Stimulated activated CD4-positive, alpha-beta T cell treated with anti-CD3 and anti-CD28 coated beads, Interleukin-12 subunit alpha, Interleukin-12 subunit beta, amount 100 ng/mL, for 24 hours (primary cell): ENCODE measurements around the gene BAK1.
"Not testable (repeated sequence)": the region's sequence is repeated elsewhere in the genome, so short reads cannot be mapped to it uniquely, and the experiment has no call there.

ENCODE experiments used
- DNase-seq, 2 experiments: peaks; one replicate each; pipeline ENCODE4 v3.0.0-alpha.2; 2020; ENCODE audit warnings: low read depth in 2 of 2

The BAK1 gene

GRCh38 chr6:33586108-33586640 lies 6.1 kb upstream of the BAK1 start:
- no peak for DNase-seq

DNA sequence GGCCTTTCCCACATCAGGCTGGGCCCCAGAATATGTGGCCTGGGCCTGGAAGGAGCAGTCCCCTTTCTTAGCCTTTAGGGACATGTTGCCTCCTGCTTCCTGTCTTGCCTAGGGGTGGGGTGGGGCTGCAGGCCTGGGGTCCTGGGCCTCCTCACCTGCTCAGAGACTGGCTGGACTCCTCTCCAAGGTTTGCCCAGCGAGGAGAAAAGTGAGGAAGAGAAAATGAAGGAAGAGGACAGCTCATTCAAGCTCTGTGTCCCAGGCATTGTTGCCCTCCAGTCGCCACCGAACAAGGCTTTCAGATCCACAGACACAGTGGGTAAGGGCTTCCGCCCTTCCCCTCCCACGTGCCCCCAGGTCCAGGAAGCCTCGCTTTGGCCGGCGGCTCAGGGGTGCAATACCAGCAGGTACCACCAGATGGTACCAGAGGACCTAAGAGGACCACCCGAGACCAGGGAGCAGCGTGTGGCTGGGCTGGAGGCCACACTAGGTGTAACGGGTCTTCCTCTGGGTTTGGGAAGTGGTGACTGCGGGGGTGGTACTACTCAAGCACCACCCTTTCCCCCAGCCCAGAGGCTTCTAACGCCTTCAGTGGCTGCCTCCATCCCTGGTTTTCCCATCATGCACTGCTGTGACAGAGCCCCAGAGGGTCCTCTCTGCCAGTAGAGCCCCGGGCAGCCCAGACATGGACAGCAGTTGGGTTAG lies 5.5 kb upstream of the BAK1 start:
- peak; percentile 75 to 92 for DNase-seq

GRCh38 chr6:33584700-33585402 lies 4.8 kb upstream of the BAK1 start:
- DNase-seq = no peak

GRCh38 chr6:33583591-33584155 lies 3.6 kb upstream of the BAK1 start:
- no peak for DNase-seq

GRCh38 chr6:33581186-33581585 lies 1.1 kb upstream of the BAK1 start:
- DNase-seq = no peak

- DNase-seq = no peak
Measured at GRCh38 chr6:33578588-33579011, 1.5 kb downstream of the BAK1 start.

- DNase-seq = no peak
Measured at GRCh38 chr6:33578164-33578563, 1.9 kb downstream of the BAK1 start.

DNA sequence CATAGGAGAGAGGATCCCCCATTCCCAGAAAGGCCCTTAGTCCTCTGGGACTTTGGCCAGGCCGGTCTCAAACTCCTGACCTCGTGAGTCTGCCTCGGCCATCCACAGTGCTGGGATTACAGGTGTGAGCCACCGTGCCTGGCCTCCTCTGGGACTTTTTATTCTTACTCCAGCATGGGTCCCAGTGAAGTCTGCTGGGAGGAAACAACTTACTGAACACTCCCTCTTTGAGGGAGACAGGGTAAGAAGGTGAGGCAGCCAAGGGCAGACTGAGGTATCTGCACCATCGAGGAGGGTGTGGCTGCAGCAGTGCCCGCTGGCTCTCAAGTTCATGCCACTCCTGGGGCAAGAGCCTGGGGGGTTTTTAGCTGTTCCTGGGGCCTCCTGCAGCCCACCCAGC lies 2.4 kb downstream of the BAK1 start:
- DNase-seq = no peak

- DNase-seq = peak in 1 of 2 experiments; percentile 40
Measured at GRCh38 chr6:33577106-33577535, 3.0 kb downstream of the BAK1 start.

- no peak for DNase-seq
Measured at GRCh38 chr6:33576668-33577067, 3.4 kb downstream of the BAK1 start.

GRCh38 chr6:33575211-33575610 lies 4.9 kb downstream of the BAK1 start:
- no peak for DNase-seq

DNA sequence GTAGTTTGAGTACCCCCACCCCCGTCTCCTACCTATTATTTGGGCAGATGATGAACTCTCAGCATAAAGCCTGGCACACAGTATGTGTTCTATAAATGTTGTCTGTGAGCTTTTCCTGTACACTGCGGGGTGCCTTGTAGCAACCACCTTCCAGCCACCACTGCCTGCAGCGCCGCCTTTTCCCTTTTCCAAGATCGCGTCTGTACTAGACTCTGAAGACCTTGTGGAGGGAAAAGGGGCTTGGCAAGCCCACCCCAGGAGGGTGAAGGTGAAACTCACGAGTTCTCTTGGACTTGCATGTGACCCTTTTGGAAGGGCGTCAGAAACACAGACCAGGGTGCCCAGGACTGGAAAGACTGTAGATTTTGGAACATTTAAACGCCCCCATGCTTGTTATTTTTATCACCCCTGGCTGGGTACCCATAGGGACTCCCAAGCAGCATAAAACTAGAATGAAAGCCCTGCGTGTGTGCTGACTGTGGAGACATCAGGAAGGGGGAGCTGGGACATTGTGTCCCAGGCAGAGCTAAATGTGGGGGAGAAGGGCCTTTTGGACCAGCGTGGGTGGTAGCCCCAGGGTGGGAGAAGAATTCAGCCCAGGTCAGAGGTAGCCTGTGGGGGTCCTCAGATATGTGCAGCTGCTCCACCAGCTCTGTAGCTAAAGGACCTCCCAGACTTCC lies 8.3 kb downstream of the BAK1 start:
- DNase-seq = no peak

- DNase-seq = peak; percentile 78 to 92
Measured at GRCh38 chr6:33570806-33571636, 9.1 kb downstream of the BAK1 start.

DNA sequence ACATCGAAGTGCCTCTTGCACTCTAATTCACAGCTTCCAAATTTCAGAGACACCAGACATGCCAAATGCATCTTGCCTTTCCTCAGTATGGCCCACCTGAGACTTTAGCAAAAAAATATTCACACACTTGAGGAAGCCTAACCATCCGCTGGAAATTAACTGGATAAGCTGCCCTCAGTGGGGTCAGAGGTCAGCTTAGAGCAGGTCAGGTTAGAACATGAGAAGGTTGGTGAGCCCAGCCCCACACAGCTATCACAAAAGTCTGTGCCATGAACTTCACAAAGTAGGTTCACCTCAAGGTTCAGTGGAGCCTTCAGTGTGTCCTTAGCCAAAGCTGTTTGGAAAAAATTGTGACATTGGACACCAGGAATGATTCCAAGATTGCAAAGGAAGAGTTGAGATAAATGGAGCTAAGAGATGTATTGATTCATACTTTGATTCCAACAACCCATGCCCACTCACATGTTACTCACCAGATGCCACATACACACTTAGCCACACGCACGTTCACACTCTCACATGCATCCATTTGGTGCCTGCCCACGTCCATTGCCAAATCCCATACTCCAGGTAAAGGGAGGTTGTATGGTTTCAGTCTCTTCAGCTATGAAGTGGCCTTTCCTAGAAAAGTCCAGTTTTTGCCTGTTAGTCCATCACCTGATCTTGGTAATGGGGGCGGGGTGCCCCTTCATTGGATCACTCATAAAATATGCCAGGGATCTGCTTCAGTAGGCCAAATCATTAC lies 11.1 kb downstream of the BAK1 start:
- DNase-seq = no peak

DNA sequence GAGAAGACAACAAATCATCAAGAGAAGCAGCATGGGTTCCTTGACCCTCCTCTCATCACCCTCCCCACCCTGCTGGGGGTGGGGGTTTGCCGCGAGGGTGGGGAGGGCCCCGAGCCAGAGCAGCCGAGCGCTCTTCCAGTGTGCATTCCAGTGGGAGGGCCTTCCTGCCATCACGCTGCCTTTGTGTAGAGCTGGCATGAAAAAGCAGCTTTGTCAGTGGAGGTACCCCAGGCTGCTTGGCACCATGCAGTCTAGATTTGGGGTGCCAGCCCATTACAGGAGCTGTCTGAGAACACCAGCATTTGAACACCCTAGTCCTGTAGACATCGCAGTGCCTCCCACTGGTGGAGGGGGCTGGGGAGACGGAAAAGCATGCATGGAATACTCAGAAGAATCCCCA lies 12.2 kb downstream of the BAK1 start:
- DNase-seq = no peak

DNA sequence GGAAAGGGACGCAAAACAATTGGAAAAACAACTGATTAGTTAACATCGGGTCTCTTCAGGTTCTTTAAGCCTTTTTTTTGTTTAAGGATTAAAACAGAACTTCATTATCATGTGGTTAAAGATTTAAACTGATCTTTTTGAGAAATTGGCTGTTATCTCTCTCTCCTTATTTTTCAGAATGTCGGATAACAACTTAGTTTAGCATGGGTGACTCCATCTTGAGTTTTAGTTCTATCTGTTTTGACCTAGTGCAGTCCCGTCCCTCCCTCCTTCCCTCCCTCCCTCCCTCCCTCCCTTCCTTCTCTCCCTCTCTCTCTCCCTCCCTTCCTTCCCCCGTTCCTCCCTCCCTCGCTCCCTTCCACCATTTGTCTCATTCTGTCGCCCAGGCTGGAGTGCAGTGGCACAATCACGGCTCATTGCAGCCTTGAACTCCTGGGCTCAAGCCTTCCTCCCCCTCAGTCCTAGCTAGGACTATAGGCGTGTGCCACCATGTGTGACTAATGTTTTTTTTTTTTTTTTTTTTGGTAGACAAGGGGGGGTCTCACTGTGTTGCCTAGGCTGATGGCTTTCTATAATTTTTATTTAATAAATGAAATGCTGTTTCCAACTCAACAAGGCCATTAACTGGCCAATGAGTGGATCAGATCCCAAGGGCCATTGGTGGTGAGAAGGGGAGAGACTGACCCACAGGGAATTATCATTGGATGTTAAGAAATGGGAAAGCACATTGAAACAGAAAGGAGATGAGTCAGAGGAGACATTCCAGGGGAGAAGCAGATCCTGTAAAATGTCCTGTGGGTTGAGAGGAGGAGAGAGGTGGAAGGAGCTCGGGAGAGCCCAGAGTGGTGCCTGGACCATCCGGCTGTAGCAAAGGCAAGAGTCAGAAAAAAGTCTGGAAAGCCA lies 13.6 kb downstream of the BAK1 start:
- DNase-seq = no peak

- DNase-seq = no peak
Measured at GRCh38 chr6:33558801-33559200, 21.3 kb downstream of the BAK1 start.

DNA sequence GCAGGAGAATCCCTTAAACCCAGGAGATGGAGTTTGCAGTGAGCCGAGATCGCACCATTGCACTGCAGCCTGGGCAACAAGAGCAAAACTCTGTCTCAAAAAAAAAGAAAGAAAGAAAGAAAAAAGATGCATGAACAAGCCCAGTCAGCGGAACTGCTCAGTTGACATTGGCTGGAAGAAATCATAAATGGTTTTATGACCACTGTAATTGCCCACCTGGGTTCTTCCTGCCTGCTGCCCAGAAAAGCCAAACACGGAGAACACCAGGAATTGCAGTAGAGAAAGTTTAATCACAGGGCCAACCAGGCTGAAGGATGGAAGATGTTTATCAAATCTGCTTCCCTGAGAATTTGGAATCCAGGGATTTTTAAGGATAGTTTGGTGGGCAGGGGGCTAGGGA lies 22.7 kb downstream of the BAK1 start:
- no peak for DNase-seq

- DNase-seq = not testable (repeated sequence)
Measured at GRCh38 chr6:33552883-33553282, 27.2 kb downstream of the BAK1 start.

DNA sequence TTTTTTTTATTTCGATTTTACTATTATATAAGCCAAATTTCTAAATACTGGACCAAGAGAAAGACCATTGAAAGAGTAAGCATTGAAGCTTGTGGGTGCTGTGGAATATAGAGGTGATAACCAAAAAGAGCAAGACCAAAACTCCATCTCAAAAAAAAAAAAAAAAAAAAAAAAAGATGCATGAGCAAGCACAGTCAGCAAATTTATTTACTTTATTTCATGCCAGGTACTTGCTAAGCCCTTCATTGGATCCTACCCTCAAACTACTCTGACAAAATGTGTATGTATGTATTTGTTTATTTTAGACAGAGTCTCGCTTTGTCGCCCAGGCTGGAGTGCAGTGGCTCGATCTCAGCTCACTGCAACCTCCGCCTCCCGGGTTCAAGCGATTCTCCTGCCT lies 27.8 kb downstream of the BAK1 start:
- no peak for DNase-seq
